ENCODE results near the gene MYO1G. TPM values are rescaled to one million over a fixed set of nuclear protein-coding genes. Genes with fewer than 3 reads are reported as not detected.

MYO1G gene
- total and polyA plus RNA-seq, 10 of the 15 experiments (the other 5 are each of a cell fraction or from before 2014, with no cell fraction given): 1.8 to 232 (median 134) TPM

DNA sequence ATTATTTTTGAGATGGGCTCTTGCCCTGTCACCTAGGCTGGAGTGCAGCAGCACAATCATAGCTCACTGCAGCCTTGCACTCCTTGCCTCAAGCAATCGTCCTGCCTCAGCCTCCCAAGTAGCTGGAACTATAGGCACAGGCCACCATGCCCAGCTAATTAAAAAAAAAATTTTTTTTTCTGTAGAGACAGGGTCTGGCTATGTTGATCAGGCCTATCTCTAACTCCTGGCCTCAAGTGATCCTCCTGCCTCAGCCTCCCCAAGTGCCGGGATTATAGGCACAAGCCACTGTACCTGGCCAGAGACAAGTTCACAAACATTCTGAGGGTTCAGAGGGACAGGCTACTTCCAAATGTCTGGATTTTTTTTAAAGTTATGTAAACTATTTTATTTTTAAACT lies 61.4 kb downstream of the MYO1G start:
- Histone ChIP-seq H3K79me2 (ENCODE audit: control insufficient read depth, insufficient read depth, low read length) (no peaks in the 10 kb centered on the region), H3K9me3 (replicated peaks; ENCODE audit: control insufficient read depth, insufficient read depth, low read length) (no peaks in the 10 kb centered on the region), H2AFZ (ENCODE audit: control insufficient read depth, low read depth, low read length) (no peak overlapping the region), H3K27ac (ENCODE audit: control insufficient read depth, insufficient read depth) (no peak overlapping the region), H3K4me2 (ENCODE audit: control insufficient read depth, insufficient read depth) (no peak overlapping the region), H3K9ac (ENCODE audit: control insufficient read depth, insufficient read depth, low read length) (no peak overlapping the region), H4K20me1 (ENCODE audit: control insufficient read depth, insufficient read depth) (no peaks in the 10 kb centered on the region), H3K27me3 (replicated peaks in 1 of 2; ENCODE audit: control insufficient read depth in 2 of 2, insufficient read depth in 2 of 2, low read length in 1 of 2) (no peaks in the 10 kb centered on the region), H3K4me1 (ENCODE audit: control insufficient read depth, insufficient read depth, low read length) (no peaks in the 10 kb centered on the region), H3K36me3 (ENCODE audit: control insufficient read depth in 2 of 2, insufficient read depth in 2 of 2, low read length in 1 of 2) (no peaks in the 10 kb centered on the region), H3K4me3 (no peak overlapping the region)
- FAIRE-seq (no peak), DNase-seq (ENCODE audit: low read depth, low spot score) (no peak), ATAC-seq (no peak)
- TF ChIP-seq HDAC2 (IDR thresholded peaks at IDR 0.05) (no peak), MEF2B (IDR thresholded peaks at IDR 0.05; ENCODE audit: partially characterized antibody, poor library complexity, severe bottlenecking) (no peak), RCOR1 (conservative IDR thresholded peaks at IDR 0.05; ENCODE audit: low read depth, low read length) (no peak), RB1 (IDR thresholded peaks at IDR 0.05; ENCODE audit: borderline replicate concordance) (no peak), MYC (IDR thresholded peaks at IDR 0.05; ENCODE audit: insufficient read depth, insufficient read length, insufficient replicate concordance, low read length, severe bottlenecking) (no peak), STAT3 (IDR thresholded peaks at IDR 0.05; ENCODE audit: low read depth, low read length) (no peak), EED (IDR thresholded peaks at IDR 0.05; ENCODE audit: low read depth) (no peak), BRCA1 (IDR thresholded peaks at IDR 0.05; ENCODE audit: low read depth, low read length) (no peak), SPI1 (IDR thresholded peaks at IDR 0.05; ENCODE audit: borderline replicate concordance, insufficient read depth, low read depth, low read length) (no peak)
- TF ChIP-seq, protein P1, sequence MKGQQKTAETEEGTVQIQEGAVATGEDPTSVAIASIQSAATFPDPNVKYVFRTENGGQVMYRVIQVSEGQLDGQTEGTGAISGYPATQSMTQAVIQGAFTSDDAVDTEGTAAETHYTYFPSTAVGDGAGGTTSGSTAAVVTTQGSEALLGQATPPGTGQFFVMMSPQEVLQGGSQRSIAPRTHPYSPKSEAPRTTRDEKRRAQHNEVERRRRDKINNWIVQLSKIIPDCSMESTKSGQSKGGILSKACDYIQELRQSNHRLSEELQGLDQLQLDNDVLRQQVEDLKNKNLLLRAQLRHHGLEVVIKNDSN (IDR thresholded peaks at IDR 0.05; ENCODE audit: borderline replicate concordance, extremely low read length, insufficient read depth, low read depth, low read length): no peak
- TF ChIP-seq, protein P2, sequence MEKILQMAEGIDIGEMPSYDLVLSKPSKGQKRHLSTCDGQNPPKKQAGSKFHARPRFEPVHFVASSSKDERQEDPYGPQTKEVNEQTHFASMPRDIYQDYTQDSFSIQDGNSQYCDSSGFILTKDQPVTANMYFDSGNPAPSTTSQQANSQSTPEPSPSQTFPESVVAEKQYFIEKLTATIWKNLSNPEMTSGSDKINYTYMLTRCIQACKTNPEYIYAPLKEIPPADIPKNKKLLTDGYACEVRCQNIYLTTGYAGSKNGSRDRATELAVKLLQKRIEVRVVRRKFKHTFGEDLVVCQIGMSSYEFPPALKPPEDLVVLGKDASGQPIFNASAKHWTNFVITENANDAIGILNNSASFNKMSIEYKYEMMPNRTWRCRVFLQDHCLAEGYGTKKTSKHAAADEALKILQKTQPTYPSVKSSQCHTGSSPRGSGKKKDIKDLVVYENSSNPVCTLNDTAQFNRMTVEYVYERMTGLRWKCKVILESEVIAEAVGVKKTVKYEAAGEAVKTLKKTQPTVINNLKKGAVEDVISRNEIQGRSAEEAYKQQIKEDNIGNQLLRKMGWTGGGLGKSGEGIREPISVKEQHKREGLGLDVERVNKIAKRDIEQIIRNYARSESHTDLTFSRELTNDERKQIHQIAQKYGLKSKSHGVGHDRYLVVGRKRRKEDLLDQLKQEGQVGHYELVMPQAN (conservative IDR thresholded peaks at IDR 0.05): no peak
- ChIA-PET RAD21 (ENCODE audit: unreplicated experiment) (interaction anchor here (2.0 kb wide), 1 partner anchor 60 kb away, joined by 6 read pairs; no protein-coding TSS in a partner anchor), POLR2A (no interaction called here), SMC1A (ENCODE audit: uncharacterized antibody, unreplicated experiment) (interaction anchor here (0.7 to 11.9 kb wide), 3 partner anchors 9 to 59 kb away, joined by 3 to 138 read pairs (median 3); no protein-coding TSS in a partner anchor), CTCF (interaction anchor here (0.7 to 4.5 kb wide), 5 partner anchors 10 to 219 kb away, joined by 3 to 17 read pairs (median 6); no protein-coding TSS in a partner anchor)
- no TSS peak for BruUV-seq (replicated peaks)
- WGBS (ENCODE audit: insufficient coverage, insufficient replicate concordance, low lambda C conversion rate, missing lambda C conversion rate): 66% methylated on average over 2 of the region's 2 CpGs
- in situ Hi-C loops (cut with MboI): no loop called here
- intact Hi-C loops (cut with micrococcal nuclease; ENCODE audit: unreplicated experiment): no loop called here

Data from GM12878 (cell line).